Uterus (tissue), 4 donors: ENCODE results near the gene BAIAP2. TPM values are rescaled to one million over a fixed set of nuclear protein-coding genes. Genes with fewer than 3 reads are reported as not detected.

Experiments used
- DNase-seq, 2 donors: peaks; one replicate each; pipeline ENCODE4 v3.0.0-alpha.2; 2019 to 2020
- H3K27ac ChIP-seq, 2 donors: fragments of 200-600 bp; sonication (generic); 1 replicate in 1 of 2; 2 replicates in 1 of 2; pipeline ENCODE4 v1.5.1; 2016 to 2018
- H3K27me3 ChIP-seq, 2 donors: fragments of 200-600 bp; sonication (generic); one replicate each; pipeline ENCODE4 v1.5.1; 2018 to 2019; ENCODE audit warnings: control low read depth in 1 of 2
- H3K36me3 ChIP-seq, 2 donors: fragments of 200-600 bp; sonication (generic); one replicate each; pipeline ENCODE4 v1.5.1; 2019; ENCODE audit warnings: control low read depth in 1 of 2
- H3K4me1 ChIP-seq, 2 donors: fragments of 200-600 bp; sonication (generic); one replicate each; pipeline ENCODE4 v1.5.1; 2018 to 2019; ENCODE audit warnings: control low read depth in 1 of 2
- H3K4me3 ChIP-seq, 2 donors: fragments of 200-600 bp; sonication (generic); 1 replicate in 1 of 2; 2 replicates in 1 of 2; pipeline ENCODE4 v1.5.1; 2018 to 2019; ENCODE audit warnings: mild to moderate bottlenecking in 1 of 2
- H3K9me3 ChIP-seq, 2 donors: fragments of 200-600 bp; sonication (generic); one replicate each; pipeline ENCODE4 v1.5.1; 2019; ENCODE audit warnings: control low read depth in 1 of 2
- POLR2A ChIP-seq, 2 donors: fragments of 450-650 bp; IDR thresholded peaks; one replicate each; pipeline ENCODE4 v1.6.1; 2016; ENCODE audit warnings: antibody characterized with exemption in 2 of 2, mild to moderate bottlenecking in 1 of 2, moderate library complexity in 1 of 2
- intact Hi-C: fragments of 100-400 bp; cut with DNase I; formaldehyde crosslinking; loops from one replicate; pipeline ENCODE4 v1.15.1; 2023; ENCODE audit warnings: low total_unique reads
- total RNA-seq, 4 donors: library from RNA; depleted of rRNA in 3 of 4; stranded (reverse); fragments of >200 nt in 3 of 4; gene quantifications; one replicate each; pipeline versions ENCODE4 v1.1.0 to v1.2.4, GENCODE V29; 2014 to 2023
- TF ChIP-seq, protein P1 (sequence below), 4 experiments: fragments of 200-600 bp in 2 of 4; fragments of 450-650 bp in 2 of 4; sonication (generic) in 2 of 4; IDR thresholded peaks; one replicate each; pipeline ENCODE4 v1.5.1; 2016 to 2019; ENCODE audit warnings: antibody characterized with exemption in 4 of 4, mild to moderate bottlenecking in 2 of 4, moderate library complexity in 1 of 4
- donor health status: DM: yes; HTN: yes; CAD: no.

The BAIAP2 gene
- total RNA-seq, 4 donors from 2014 or later = 16.5 to 70.7 (median 45.8) TPM

DNA sequence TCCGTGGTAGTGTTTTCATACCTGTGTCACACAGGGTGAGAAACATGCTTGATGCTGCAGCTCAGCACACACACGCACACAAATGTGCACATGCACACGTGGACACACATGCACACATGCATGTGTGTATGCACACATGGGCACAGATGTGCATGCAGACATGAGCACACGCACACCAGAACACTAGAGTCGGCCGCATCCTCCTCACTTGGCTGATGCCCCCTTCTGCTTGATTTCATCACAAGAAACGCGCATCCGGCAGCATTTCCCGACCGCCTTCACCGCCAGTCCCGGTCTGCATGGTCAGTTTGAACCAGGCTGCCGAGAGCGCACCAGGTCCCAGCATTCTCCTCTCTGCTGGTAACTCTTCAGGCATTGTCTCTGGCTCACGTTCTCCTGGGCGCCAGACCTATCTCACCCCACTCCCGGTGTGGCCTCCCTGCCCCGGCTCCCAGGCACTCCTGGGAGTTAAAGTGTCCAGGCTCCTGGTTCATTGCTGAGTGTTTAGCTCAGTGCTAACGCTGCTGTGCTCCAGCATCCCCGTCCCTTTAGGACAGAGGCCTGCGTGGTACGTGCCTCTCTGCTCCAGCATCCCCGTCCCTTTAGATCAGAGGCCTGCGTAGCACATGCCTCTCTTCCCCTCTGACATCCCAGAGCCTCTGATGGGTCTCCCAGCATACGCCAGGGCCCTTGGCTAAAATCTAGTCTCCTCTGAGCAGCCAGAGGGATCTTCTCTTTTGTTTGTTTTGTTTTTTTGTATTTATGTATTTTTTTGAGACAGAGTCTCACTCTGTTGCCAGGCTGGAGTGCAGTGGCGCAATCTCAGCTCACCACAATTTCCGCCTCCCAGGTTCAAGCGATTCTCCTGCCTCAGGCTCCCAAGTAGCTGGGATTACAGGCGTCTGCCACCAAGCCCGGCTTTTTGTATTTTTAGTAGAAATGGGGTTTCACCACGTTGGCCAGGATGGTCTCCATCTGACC lies 16.0 kb downstream of the BAIAP2 start:
- Histone ChIP-seq H3K9me3 (no peaks in the 10 kb centered on the region), H3K4me1 (no peaks in the 10 kb centered on the region), H3K27ac (no peak overlapping the region), H3K27me3 (no peaks in the 10 kb centered on the region), H3K36me3 (no peaks in the 10 kb centered on the region), H3K4me3 (no peak overlapping the region)
- TF ChIP-seq, protein P1, sequence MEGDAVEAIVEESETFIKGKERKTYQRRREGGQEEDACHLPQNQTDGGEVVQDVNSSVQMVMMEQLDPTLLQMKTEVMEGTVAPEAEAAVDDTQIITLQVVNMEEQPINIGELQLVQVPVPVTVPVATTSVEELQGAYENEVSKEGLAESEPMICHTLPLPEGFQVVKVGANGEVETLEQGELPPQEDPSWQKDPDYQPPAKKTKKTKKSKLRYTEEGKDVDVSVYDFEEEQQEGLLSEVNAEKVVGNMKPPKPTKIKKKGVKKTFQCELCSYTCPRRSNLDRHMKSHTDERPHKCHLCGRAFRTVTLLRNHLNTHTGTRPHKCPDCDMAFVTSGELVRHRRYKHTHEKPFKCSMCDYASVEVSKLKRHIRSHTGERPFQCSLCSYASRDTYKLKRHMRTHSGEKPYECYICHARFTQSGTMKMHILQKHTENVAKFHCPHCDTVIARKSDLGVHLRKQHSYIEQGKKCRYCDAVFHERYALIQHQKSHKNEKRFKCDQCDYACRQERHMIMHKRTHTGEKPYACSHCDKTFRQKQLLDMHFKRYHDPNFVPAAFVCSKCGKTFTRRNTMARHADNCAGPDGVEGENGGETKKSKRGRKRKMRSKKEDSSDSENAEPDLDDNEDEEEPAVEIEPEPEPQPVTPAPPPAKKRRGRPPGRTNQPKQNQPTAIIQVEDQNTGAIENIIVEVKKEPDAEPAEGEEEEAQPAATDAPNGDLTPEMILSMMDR (IDR thresholded peaks at IDR 0.05) = no peak
- no peak for TF ChIP-seq POLR2A (IDR thresholded peaks at IDR 0.05)
- no peak for DNase-seq
- intact Hi-C loops = no loop called here

DNA sequence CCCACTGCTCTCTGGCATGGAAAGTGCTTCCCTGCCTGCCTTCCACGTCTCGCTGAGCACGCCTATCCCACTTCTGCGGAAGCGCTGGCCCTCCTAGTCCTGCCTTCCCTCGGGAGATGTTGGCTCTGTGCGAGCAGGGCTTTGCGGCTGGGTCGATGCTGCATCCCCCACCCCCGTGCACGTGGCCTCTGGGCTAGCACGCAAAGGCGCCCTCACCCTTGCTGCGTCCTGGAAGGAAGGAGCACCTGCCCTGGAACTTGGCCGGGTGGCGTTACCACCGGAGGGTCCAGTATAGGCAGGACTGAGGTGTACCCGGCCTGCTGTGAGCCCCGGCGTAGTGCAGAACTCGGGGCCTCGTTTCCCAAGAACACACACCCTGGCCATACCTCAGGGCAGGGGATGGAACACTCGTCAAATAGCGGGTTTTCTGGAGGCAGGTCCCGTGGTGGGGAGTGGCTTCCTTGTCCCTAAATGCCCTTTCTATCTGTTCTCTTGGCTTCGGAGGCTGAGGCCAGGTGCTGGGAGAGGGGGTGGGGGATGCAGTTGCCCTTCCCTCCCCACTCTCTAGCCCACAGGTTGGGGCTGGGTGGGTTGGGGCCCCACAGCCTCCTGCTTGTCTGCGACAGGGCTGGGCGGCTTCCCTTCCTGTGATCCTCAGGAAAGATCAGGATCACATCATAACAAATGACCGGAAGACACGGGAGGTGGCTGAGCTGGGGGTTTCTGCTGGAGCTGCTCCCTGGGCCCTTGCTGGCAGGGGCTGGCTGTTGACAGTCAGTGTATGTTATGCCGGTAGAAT lies 17.4 kb downstream of the BAIAP2 start:
- H3K4me3 ChIP-seq = no peak overlapping the region
- H3K36me3 ChIP-seq = no peaks in the 10 kb centered on the region
- peak overlapping the region; percentile 44 to 60 for H3K27ac ChIP-seq
- intact Hi-C loops = no loop called here
- TF ChIP-seq POLR2A (IDR thresholded peaks at IDR 0.05) = no peak
- TF ChIP-seq, protein P1 (IDR thresholded peaks at IDR 0.05) = no peak
- no peaks in the 10 kb centered on the region for H3K27me3 ChIP-seq
- no peak for DNase-seq
- H3K4me1 ChIP-seq = no peaks in the 10 kb centered on the region
- H3K9me3 ChIP-seq = no peaks in the 10 kb centered on the region

DNA sequence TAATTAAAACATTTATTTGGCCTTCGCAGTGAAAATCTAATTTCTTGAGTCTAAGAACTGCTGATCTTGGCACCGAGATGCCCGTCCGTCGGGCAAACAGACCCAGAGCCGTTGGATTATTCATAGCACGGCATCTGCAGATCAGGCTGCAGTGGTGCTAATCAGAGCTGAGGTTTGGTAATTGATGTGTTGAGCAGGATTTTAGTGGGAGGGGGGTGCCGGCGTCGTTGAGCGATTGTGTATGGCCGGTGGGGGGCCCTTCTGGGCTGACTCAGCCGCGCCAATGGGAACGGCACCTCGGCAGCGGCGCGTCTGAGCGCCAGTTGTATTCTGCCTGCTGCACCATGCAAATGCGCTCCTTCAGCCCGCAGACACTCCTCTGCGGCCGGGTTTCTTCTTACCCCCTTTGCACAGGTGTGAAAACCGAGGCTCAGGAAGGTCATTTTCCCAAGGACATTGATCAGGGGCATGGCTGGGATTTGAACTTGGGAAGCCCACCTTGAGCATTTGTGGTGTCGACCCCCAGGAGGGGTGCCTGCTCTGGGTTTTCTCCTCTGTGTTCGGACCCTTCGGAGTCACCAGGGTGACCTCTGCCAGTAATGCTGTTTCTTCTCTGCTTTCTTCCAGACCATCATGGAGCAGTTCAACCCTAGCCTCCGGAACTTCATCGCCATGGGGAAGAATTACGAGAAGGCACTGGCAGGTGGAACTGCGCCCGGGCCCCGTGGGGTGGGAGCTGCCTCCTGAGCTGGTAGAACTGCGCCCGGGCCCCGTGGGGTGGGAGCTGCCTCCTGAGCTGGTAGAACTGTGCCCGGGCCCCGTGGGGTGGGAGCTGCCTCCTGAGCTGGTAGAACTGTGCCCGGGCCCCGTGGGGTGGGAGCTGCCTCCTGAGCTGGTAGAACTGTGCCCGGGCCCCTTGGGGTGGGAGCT lies 18.4 kb downstream of the BAIAP2 start:
- TF ChIP-seq POLR2A (IDR thresholded peaks at IDR 0.05) = no peak
- TF ChIP-seq, protein P1 (IDR thresholded peaks at IDR 0.05) = no peak
- intact Hi-C loops = no loop called here

DNA sequence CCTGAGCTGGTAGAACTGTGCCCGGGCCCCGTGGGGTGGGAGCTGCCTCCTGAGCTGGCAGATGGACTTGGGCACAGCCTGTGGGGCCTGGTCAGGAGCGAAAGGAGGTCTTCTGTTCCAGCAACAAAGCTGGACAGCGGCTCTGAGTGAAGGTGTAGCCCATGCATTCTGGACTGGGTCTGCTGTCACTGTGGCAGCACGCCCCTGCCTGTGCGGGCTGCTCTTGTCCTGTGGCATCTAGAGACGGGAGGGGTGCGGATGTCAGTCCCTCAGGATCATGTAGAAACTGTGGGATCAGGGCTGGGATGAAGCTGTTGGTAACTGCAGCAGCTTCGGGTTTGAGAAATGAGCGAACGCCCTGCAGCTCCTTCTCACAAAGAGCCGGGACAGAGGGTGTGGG lies 19.4 kb downstream of the BAIAP2 start:
- intact Hi-C loops = no loop called here
- DNase-seq = no peak
- Histone ChIP-seq H3K27me3 (no peaks in the 10 kb centered on the region), H3K9me3 (no peaks in the 10 kb centered on the region), H3K36me3 (no peaks in the 10 kb centered on the region), H3K4me1 (no peaks in the 10 kb centered on the region), H3K27ac (no peak overlapping the region), H3K4me3 (no peak overlapping the region)
- no peak for TF ChIP-seq POLR2A (IDR thresholded peaks at IDR 0.05)
- TF ChIP-seq, protein P1 (IDR thresholded peaks at IDR 0.05) = no peak

More for the DNA sequence above, 18.4 kb downstream of the BAIAP2 start:
- Histone ChIP-seq H3K9me3 (no peaks in the 10 kb centered on the region), H3K36me3 (no peaks in the 10 kb centered on the region), H3K4me1 (no peaks in the 10 kb centered on the region), H3K4me3 (no peak overlapping the region), H3K27me3 (no peaks in the 10 kb centered on the region), H3K27ac (peak overlapping the region in 1 of 2 donors; percentile 60)
- no peak for DNase-seq
